Activated CD4-positive, alpha-beta memory T cell treated with anti-CD3 and anti-CD28 coated beads, Interleukin-2, amount 10 ng/mL, durations not matched to agents 7 days and 5 days (primary cell): ENCODE measurements around the gene CEP131. TPM values are rescaled to one million over a fixed set of nuclear protein-coding genes. Genes with fewer than 3 reads are reported as not detected.

Experiments
- CTCF ChIA-PET: fragments of 350-600 bp; sonication (Branson Sonifier 250); formaldehyde crosslinking; loops from one replicate; lab custom pipeline; 2021; ENCODE audit warnings: antibody characterized with exemption, inconsistent platforms; lab: Charles Lee
- POLR2A ChIA-PET: fragments of 350-600 bp; sonication (Branson Sonifier 250); formaldehyde crosslinking; loops from one replicate; lab custom pipeline; 2021; ENCODE audit warnings: antibody characterized with exemption; lab: Charles Lee
- DNase-seq: peaks from one replicate; pipeline ENCODE4 v3.0.0-alpha.2; 2020
- H3K27ac Mint-ChIP-seq: one replicate; pipeline ENCODE4 v1.8.0; 2021; ENCODE audit warnings: mild to moderate bottlenecking, mixed read lengths
- H3K27me3 Mint-ChIP-seq: one replicate; pipeline ENCODE4 v1.8.0; 2021; ENCODE audit warnings: mixed read lengths
- H3K36me3 Mint-ChIP-seq: one replicate; pipeline ENCODE4 v1.8.0; 2021; ENCODE audit warnings: low read depth, mixed read lengths
- H3K4me1 Mint-ChIP-seq: one replicate; pipeline ENCODE4 v1.8.0; 2021; ENCODE audit warnings: mixed read lengths
- H3K4me3 Mint-ChIP-seq: one replicate; pipeline ENCODE4 v1.8.0; 2021; ENCODE audit warnings: mild to moderate bottlenecking, mixed read lengths
- H3K9me3 Mint-ChIP-seq: one replicate; pipeline ENCODE4 v1.8.0; 2021; ENCODE audit warnings: mixed read lengths
- total RNA-seq, 2 experiments: library from RNA; stranded (reverse); gene quantifications; one replicate each; pipeline ENCODE4 v1.2.3, GENCODE V29; 2021

Gene CEP131
- total RNA-seq, 2 experiments from 2014 or later = 10.1 to 11.6 TPM

DNA sequence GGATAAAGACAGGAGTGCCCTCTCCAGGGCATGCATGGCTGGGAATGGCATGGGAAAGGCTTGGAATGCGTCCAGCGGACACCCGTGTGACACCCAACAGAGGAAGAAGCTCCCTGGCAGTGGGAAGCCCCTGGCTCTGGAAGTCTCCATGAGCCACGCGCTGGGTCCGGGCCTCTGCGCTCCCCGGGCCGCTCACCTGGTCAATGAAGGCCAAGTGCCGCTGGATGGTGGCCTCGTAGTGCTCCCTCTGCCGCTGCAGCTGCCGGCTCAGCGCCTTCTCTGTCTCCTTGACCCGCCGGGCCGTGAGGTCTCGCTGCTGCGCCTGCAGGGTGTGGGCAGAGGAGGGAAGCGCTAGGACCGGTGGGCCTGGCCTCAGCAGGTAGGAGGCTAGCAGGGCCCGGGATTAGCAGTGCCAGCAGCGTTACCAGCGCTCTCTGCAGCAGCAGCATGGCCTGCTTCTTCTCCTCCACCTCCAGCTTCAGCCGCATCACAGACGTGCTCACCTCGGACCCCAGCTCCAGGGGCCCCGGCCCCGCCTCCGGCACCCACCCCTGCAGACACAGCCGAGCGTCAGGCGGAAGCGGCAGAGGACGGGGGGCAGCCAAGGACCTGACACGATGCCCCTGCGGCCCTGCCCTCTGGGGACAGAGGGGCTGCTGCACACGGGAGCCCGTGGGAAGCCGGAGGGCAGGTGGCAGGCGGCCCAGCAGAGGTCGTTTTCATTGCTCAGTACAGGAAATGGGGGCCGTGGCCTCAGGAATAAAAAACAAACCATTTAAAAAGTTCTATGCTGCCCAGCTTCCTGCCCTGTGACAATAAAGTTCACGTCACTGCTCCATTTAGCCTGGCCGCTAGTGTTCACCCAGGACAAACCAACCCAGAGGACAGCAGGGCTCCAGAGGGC lies 26.0 kb downstream of the CEP131 start:
- CTCF ChIA-PET = no interaction called here
- POLR2A ChIA-PET = no interaction called here
- H3K4me1 Mint-ChIP-seq = no peaks in the 10 kb centered on the region

DNA sequence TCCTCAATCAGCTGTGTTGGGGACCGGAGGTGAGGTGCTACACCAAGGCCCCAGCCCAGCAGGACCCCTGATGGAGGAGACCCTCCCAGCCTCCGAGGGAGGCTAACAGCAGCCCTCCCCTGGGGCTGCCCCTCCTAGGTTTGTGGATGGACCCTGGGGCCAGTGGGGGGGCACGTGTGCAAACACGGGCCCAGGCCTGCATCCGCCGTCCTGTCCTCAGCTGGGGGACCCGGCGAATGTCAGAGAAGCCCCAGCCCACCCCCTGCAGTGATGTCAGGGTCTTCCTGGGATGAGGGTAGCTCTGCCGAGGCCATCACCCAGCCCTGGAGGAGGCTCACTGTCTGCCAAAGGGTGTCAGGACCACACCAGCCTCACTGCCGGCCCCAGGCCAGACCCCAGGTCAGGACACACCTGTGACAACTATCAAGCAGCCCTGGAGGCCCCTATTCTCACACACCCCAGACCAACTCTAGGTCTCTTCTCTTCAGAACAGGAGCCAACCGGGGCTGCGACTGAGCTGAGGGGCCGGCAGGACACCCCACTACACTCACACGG lies 26.7 kb downstream of the CEP131 start:
- Mint-ChIP-seq H3K27ac (no peak overlapping the region), H3K9me3 (no peaks in the 10 kb centered on the region), H3K27me3 (no peaks in the 10 kb centered on the region), H3K4me1 (no peaks in the 10 kb centered on the region), H3K4me3 (no peak overlapping the region), H3K36me3 (no peaks in the 10 kb centered on the region)
- POLR2A ChIA-PET = no interaction called here
- CTCF ChIA-PET = no interaction called here
- DNase-seq = no peak

More for the DNA sequence above, 26.0 kb downstream of the CEP131 start:
- no peaks in the 10 kb centered on the region for H3K27me3 Mint-ChIP-seq
- no peak for DNase-seq
- no peak overlapping the region for H3K27ac Mint-ChIP-seq
- H3K9me3 Mint-ChIP-seq = no peaks in the 10 kb centered on the region
- H3K4me3 Mint-ChIP-seq = no peak overlapping the region
- no peaks in the 10 kb centered on the region for H3K36me3 Mint-ChIP-seq

DNA sequence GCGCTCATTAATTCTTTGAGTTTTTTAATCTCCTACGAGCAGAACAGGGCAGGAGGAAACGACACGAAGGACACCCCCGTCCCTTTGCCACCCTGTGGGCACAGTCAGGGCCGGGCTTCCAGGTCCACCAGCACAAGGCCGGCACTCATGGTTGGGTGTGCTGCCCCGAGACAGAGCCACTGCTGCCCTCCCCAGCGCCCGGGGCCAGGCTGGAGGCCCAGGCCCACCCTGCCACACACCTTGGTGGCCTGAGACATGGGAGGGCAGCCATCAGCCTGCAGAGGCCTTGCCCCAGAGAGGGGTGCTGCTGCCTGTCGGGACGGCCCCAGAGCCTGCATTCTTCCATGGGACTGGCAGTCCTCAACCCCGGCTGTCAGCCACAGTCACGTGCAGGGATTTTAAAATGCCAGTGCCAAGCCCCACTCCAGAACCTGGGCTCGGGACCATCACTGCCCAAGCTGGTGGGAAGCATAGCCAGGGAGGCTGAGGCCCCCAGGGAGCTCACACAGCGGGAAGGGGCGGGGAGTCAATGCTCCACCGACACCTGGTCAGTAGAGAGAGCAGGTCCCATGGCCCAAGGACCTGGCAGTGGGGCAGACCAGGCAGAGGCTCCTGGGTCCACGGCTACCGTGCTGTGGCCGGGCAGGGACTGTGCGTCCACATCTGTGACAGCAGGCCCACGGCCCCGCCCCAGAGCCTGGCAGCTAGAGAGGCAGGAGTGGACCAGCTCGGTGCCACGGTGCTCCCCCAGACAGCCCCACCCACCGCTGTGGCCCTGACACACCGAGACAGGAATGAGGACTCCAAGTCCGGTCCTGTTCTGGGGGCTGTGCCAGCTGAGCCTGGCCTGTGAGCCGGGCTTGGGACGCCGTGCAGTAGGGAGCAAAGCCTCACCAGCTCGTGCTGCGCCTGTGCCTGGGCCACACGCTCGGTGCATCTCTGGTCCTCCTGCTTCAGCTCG lies 27.5 kb downstream of the CEP131 start:
- POLR2A ChIA-PET = no interaction called here
- Mint-ChIP-seq H3K36me3 (no peaks in the 10 kb centered on the region), H3K4me1 (no peaks in the 10 kb centered on the region), H3K4me3 (no peak overlapping the region), H3K27me3 (no peaks in the 10 kb centered on the region), H3K9me3 (no peaks in the 10 kb centered on the region), H3K27ac (no peak overlapping the region)
- no peak for DNase-seq
- CTCF ChIA-PET = no interaction called here

DNA sequence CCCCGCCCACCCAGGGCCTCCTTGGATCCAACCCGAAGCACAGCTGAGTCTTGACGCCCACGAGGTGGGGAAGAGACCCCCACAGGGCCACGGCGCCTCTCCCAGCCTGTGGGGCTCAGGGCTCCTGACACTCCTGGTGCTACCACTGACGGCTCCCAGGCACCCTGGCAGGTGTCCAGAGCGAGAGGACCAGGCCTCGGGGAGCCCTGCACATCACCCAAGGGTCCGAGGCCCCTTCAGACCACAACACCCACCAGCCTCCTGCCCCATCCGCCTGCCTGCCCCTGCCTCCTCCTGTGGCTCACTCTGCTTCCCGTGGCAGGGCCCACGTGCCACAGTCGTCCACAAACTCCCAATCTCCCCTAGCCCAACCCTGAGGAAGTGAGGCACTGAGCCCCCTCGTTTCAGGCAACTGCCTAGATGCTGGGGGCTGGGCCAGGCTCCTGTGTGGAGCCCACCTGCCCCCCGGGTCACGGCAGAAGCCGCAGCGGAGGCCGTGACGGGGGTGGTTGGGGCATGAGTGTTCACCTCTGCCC lies 28.5 kb downstream of the CEP131 start:
- H3K4me3 Mint-ChIP-seq = no peak overlapping the region
- H3K36me3 Mint-ChIP-seq = no peaks in the 10 kb centered on the region
- H3K9me3 Mint-ChIP-seq = no peaks in the 10 kb centered on the region
- no peak for DNase-seq
- no peaks in the 10 kb centered on the region for H3K27me3 Mint-ChIP-seq
- no peak overlapping the region for H3K27ac Mint-ChIP-seq
- POLR2A ChIA-PET = no interaction called here
- no peaks in the 10 kb centered on the region for H3K4me1 Mint-ChIP-seq
- CTCF ChIA-PET = no interaction called here

DNA sequence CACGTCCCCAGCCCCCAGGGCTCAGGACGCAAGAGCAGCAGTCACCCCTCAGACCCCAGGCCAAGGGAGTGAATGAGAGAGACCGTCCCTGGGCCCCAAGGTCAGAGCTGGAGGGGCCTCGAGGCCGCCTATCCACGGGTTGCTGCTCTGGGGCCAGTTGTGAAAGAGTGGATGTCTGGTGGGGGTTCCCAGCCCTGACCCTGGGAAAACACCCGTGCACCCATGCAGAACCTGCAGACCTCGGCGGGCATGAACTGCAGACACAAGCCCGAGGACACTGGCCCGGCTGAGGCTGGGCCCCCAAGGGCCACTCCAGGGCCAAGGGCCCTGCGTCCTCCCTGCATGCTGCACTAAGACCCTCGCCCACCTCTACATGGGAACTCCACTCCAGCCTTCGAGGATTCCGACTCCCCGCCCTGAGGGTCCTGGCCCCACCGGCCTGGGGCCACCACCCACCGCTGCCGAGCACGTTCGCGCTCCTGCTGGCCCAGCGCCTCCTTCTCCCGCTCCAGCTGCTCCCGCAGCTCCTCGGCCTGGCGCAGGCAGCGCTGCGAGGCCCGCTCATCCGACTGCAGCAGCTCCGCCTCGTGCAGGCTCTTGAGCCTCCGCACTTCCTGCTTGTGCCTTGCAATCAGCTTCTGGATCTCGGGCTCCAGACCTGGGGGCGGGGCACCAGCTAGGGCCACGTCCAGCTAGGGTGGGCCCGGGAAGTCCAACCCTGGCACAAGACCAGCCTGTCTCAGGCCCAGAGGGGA lies 29.1 kb downstream of the CEP131 start:
- POLR2A ChIA-PET = interaction anchor here (0.6 kb wide), 1 partner anchor 77 kb away, joined by 3 read pairs; no protein-coding TSS in a partner anchor

DNA sequence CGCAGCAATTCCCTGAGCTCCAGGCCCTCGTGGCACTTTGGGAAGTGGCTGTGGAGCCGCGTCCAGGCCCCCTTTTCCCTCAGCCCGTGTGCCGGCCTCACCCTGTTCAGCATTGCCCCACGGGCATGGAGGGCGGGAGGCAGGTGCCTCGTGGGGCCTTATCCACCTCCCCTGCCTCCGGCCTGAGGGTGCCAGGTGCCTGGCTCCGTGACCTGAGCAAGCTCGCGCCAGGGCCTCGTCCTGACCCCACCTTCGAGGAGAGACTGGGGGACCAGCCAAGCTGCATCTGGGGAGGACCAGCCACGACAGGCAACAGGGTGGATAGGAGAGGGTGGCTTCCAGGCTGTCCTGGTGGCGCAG lies 29.7 kb downstream of the CEP131 start:
- DNase-seq = no peak
- H3K27me3 Mint-ChIP-seq = no peaks in the 10 kb centered on the region
- no peaks in the 10 kb centered on the region for H3K9me3 Mint-ChIP-seq
- H3K36me3 Mint-ChIP-seq = no peaks in the 10 kb centered on the region
- ChIA-PET POLR2A (no interaction called here), CTCF (no interaction called here)
- no peak overlapping the region for H3K27ac Mint-ChIP-seq
- H3K4me3 Mint-ChIP-seq = no peak overlapping the region
- no peaks in the 10 kb centered on the region for H3K4me1 Mint-ChIP-seq

More for the DNA sequence above, 29.1 kb downstream of the CEP131 start:
- no peak for DNase-seq
- Mint-ChIP-seq H3K4me3 (no peak overlapping the region), H3K27ac (no peak overlapping the region), H3K4me1 (no peaks in the 10 kb centered on the region), H3K27me3 (no peaks in the 10 kb centered on the region), H3K9me3 (no peaks in the 10 kb centered on the region), H3K36me3 (no peaks in the 10 kb centered on the region)
- CTCF ChIA-PET = no interaction called here

DNA sequence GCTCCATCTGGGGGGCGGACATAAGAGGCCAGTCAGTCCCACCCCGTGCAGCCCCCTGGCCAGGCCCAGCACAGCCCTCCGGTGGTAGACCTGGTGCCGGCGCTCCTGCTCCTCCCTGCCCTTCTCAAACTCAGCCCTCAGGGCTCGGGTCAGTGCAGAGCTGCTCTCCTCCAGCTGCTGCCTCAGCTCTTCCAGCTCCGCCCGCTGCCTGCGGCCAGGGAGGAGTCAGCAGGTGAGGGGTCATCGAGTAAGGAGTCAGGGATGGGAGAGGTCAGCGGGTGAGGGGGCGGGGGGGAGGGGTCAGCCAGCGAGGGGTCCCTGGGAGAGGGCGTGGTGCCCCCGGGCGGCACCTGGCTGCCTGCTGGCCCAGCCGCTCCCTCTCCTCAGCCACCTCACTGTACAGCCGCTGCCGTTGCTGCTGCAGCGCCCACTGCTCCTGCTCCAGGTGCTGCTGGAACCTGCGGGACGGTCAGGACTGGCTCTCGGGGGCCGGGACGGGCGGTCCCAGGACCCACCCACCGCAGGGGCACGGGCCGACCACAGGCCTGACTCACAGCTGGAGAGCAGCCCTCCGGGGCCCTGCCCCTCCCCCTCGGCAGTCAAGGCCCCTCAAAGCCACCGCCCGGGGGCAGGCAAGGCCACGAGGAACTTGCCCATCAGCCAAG lies 30.2 kb downstream of the CEP131 start:
- DNase-seq = no peak
- no peaks in the 10 kb centered on the region for H3K4me1 Mint-ChIP-seq
- POLR2A ChIA-PET = no interaction called here
- H3K27me3 Mint-ChIP-seq = no peaks in the 10 kb centered on the region
- H3K27ac Mint-ChIP-seq = no peak overlapping the region
- H3K36me3 Mint-ChIP-seq = no peaks in the 10 kb centered on the region
- H3K4me3 Mint-ChIP-seq = no peak overlapping the region
- H3K9me3 Mint-ChIP-seq = no peaks in the 10 kb centered on the region
- CTCF ChIA-PET = no interaction called here

DNA sequence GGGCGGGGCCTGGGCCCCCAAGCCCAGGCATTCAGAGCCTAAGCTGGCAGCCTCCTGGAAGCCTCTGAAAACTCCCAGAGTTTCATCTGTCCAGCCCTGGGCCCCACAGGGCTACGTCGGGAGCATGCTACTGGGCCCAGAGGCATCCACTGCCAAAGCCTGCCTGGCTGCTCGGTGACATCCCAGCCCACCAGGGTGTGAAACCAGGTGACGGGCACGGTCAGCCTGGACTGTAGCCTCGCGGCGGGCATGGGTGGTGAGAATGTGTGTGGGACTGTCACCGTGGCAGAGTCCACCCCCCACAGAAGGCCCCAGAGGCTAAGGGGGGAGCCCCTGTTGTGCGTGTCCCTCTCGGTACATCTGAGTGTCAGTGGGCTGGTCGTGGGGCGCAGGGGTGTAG lies 31.1 kb downstream of the CEP131 start:
- no peaks in the 10 kb centered on the region for H3K4me1 Mint-ChIP-seq
- POLR2A ChIA-PET = no interaction called here
- no peaks in the 10 kb centered on the region for H3K27me3 Mint-ChIP-seq
- H3K36me3 Mint-ChIP-seq = no peaks in the 10 kb centered on the region
- DNase-seq = no peak
- H3K4me3 Mint-ChIP-seq = no peak overlapping the region
- CTCF ChIA-PET = no interaction called here
- no peak overlapping the region for H3K27ac Mint-ChIP-seq
- no peaks in the 10 kb centered on the region for H3K9me3 Mint-ChIP-seq

DNA sequence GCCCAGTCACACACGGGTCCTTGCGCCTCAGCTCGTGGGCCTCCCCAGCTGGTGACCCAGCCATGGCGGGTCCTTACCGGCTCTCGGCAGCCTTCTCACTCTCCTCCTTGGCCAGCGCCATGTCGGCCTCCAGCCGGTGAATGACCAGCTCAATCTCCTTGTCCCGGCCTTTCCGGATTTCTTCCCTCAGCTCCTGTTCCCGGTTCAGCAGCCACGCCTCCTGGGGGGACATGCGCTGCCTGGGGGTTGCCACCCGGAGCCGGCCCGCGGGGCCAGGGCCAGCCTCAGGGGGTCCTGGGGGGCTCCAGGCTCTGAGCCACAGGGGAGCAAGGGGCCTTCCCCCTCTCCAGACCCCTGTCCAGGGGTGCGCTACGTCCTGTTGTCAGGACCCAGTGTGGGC lies 31.6 kb downstream of the CEP131 start:
- no peak overlapping the region for H3K4me3 Mint-ChIP-seq
- POLR2A ChIA-PET = no interaction called here
- H3K27ac Mint-ChIP-seq = no peak overlapping the region
- H3K36me3 Mint-ChIP-seq = no peaks in the 10 kb centered on the region
- DNase-seq = no peak
- CTCF ChIA-PET = no interaction called here
- no peaks in the 10 kb centered on the region for H3K4me1 Mint-ChIP-seq
- H3K27me3 Mint-ChIP-seq = no peaks in the 10 kb centered on the region
- H3K9me3 Mint-ChIP-seq = no peaks in the 10 kb centered on the region

DNA sequence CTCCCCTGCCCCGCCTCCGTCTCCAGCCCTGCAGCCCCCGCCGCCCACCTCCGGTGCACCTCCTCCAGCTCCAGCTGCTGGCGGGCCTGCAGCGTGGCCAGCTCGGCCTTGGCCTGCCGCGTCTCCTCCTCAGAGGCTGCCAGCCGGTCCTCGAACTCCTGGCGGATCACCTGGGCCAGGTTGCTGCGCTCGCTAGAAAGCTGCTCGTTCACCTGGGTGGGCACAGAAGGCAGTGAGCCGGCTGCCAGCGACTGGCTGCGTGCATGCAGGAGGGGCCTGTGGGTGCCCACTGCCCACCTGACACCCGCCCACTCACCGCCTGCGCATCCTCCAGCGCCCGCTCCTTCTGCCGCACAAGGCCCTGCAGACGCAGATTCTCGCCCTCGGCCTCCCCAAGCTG lies 32.2 kb downstream of the CEP131 start:
- Mint-ChIP-seq H3K27me3 (no peaks in the 10 kb centered on the region), H3K4me3 (no peak overlapping the region), H3K4me1 (no peaks in the 10 kb centered on the region), H3K36me3 (no peaks in the 10 kb centered on the region), H3K27ac (no peak overlapping the region), H3K9me3 (no peaks in the 10 kb centered on the region)
- CTCF ChIA-PET = no interaction called here
- POLR2A ChIA-PET = no interaction called here
- DNase-seq = no peak

DNA sequence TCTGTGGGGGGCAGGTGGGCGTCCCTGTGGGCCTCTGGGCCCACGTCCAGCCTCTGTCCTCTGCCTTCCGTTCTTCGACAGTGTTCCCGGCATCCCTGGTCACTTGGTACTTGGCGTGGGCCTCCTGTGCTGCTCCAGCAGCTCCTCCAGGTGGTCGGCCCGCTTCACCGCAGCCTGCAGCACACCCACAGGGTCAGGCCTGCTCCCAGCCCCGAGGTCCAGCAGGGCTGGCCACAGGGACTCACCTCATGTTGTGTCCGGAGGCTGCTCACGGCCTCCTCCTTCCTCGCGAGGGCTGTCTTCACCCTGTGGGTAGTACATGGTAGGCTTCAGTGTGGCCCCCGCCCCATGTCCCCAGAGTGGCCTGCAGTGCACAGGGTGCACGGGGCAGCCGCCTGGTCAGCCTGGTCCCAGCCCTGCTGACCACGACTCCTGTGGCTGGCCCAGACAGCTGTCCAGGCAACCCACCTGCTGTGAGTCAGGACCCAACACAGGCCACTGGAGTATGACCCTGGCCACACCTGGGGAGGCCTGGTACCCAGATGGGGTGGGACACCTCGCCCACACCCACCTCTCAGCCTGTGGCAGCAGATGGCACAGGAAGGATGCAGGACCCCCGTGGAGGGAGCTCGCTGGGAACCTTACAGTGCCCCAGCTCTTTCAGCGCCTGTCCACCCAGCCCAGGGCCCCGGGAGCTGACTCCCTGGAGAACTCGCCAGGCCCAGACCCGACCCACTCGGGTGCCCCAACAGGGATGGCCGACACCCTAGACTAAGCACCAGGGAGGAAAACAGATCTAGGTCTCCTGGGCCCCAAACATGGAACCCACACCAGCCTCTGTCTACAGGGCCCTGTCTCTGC lies 32.9 kb downstream of the CEP131 start:
- H3K4me1 Mint-ChIP-seq = no peaks in the 10 kb centered on the region
- no peak overlapping the region for H3K4me3 Mint-ChIP-seq
- no peaks in the 10 kb centered on the region for H3K36me3 Mint-ChIP-seq
- no peak overlapping the region for H3K27ac Mint-ChIP-seq
- ChIA-PET POLR2A (no interaction called here), CTCF (no interaction called here)
- H3K27me3 Mint-ChIP-seq = no peaks in the 10 kb centered on the region
- no peaks in the 10 kb centered on the region for H3K9me3 Mint-ChIP-seq
- DNase-seq = no peak
